ENCODE measurements around the gene TMEM95. TPM values are rescaled to one million over a fixed set of nuclear protein-coding genes. Genes with fewer than 3 reads are reported as not detected.
A peak's percentile ranks its signal among the peaks of the same experiment; 100 is the strongest.
"Not testable (repeated sequence)": the region's sequence is repeated elsewhere in the genome, so short reads cannot be mapped to it uniquely, and the experiment has no call there.

Gene TMEM95
- total RNA-seq, 4 donors from 2014 or later = not detected

DNA sequence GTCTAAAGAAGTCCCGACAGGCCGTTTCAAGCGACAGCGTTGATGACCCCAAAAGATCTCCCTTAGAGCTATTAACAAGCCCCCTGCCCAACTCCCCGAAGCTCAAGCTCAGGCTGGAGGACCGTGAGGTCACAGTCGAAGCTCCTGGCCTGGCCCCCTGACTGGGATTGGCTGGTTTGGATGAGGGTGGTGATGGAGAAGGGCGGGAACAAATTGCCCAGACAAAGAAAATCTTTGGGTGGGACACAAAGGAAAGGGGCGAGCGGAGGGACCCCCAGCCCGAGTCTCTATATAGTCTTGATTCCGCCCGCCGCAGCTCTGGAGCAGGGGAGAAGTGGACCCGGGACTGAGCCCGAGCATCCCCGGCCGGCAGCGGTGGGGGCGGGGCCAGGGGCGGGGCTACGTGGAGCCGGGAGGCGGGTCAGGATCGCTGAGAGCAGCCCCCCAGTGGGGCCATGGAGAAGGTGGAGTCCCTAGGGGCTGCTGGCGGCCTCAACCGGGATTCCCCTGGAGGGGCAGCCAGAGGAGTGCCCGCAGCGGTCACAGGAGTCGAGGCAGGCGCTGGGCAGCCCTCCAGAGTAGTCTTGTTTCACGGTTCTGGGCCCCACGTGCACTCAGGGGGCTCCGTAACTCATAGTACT lies 24.8 kb upstream of the TMEM95 start:
- DNase-seq (ENCODE audit: low spot score) (no peak), ATAC-seq (ENCODE audit: low FRiP score) (peak; percentile 69)
- TF ChIP-seq, protein P1, sequence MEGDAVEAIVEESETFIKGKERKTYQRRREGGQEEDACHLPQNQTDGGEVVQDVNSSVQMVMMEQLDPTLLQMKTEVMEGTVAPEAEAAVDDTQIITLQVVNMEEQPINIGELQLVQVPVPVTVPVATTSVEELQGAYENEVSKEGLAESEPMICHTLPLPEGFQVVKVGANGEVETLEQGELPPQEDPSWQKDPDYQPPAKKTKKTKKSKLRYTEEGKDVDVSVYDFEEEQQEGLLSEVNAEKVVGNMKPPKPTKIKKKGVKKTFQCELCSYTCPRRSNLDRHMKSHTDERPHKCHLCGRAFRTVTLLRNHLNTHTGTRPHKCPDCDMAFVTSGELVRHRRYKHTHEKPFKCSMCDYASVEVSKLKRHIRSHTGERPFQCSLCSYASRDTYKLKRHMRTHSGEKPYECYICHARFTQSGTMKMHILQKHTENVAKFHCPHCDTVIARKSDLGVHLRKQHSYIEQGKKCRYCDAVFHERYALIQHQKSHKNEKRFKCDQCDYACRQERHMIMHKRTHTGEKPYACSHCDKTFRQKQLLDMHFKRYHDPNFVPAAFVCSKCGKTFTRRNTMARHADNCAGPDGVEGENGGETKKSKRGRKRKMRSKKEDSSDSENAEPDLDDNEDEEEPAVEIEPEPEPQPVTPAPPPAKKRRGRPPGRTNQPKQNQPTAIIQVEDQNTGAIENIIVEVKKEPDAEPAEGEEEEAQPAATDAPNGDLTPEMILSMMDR (IDR thresholded peaks at IDR 0.05) = no peak

DNA sequence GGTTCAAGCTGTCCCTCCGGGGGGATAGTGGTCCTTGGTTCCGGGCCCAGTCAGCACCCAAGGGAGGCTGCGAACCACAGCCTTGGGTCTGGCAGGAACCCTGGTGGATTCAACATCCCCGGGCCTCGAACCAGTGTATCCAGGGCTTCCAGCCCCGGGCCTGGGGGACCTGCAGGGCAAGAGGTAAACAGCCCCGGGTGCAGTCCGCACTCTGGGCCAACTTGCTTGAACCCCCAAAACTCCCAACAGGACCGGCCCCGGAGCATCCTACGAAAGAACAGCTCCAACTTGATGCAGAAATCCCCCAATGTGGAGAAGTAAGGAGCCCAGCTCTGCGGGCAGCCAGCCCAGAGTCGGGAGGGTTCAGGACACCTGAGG lies 24.3 kb upstream of the TMEM95 start:
- ATAC-seq (ENCODE audit: low FRiP score) = no peak
- TF ChIP-seq, protein P1 (IDR thresholded peaks at IDR 0.05) = no peak
- no peak for DNase-seq (ENCODE audit: low spot score)

DNA sequence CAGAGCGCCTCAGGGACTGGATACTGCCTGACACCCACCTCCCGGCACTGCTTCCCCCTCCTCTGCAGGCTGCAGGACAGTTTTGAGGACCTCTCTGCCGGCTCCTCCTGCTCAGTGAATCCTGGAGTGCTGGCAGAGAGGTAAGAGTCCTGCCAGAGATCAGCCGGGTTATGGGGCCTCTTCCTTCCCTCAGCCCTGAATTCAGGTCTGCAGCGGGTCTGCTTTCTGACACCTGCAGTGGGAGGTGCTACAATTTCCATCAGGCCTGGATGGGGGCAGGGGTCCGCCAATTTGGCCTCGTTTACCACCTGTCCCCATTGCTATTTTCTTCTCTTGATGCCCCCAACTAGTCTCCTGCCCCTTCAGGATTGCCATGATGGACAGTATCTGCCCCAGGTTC lies 22.8 kb upstream of the TMEM95 start:
- ATAC-seq (ENCODE audit: low FRiP score) (no peak), DNase-seq (ENCODE audit: low spot score) (no peak)
- TF ChIP-seq, protein P1 (IDR thresholded peaks at IDR 0.05) = no peak

DNA sequence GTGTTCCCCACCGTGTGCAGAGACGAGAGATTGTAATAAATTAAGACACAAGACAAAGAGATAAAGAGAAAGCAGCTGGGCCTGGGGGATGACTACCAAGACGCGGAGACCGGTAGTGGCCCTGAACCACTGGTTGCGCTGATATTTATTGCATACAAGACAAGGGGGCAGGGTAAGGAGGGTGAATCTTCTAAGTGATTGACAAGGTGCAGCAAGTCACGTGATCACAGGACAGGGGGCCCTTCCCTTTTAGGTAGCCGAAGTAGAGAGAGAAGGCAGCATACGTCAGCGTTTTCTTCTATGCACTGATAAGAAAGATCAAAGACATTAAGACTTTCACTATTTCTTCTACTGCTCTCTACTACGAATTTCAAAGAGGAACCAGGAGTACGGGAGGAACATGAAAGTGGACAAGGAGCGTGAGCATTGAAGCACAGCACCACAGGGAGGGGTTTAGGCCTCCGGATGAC lies 22.3 kb upstream of the TMEM95 start:
- not testable (repeated sequence) for DNase-seq (ENCODE audit: low spot score); ATAC-seq (ENCODE audit: low FRiP score)

DNA sequence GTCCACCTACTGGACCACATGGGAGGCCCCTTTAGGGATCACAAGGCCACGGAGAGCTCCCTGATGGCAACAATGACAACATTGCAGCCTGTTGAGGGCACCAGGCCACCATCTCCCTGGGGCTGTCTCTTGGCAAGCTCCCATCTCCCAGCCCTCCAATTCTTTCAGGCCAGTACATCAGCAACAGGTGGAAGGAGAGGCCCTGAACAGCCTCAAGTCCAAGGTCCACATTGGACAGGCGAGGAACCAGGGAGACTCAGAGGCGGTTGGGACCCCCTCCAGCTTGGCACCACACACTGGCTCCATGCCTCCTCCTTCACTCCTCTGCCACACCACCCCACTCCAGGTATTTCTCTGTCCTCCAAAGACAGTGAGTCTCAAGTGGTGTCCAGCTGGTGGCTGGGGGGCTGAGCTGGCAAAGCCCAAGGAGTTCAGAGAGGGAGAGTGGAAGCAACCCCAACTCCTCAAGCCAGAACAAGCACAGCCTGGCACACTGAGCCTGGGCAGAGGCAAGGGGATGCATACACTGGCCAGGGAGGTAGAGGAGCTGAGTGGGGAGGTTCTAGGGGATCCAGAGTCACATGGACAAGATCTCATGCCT lies 19.9 kb upstream of the TMEM95 start:
- ATAC-seq (ENCODE audit: low FRiP score) = no peak
- TF ChIP-seq, protein P1 (IDR thresholded peaks at IDR 0.05) = no peak

DNA sequence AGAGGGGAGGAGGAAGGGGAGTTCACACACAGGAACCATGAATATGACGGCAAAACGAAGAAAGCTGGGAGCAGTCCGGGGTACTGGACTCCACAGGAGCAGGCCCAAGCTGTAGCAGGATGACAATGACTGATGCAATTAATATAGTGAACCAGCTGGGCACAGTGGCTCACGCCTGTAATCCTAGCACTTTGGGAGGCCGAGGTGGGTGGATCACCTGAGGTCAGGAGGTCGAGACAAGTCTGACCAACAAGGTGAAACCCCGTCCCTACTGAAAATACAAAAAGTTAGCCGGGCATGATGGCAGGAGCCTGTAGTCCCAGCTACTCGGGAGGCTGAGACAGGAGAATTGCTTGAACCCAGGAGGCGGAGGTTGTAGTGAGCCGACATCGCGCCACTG lies 19.2 kb upstream of the TMEM95 start:
- not testable (repeated sequence) for ATAC-seq (ENCODE audit: low FRiP score); DNase-seq (ENCODE audit: low spot score)

More for the DNA sequence above, 19.9 kb upstream of the TMEM95 start:
- no peak for DNase-seq (ENCODE audit: low spot score)

DNA sequence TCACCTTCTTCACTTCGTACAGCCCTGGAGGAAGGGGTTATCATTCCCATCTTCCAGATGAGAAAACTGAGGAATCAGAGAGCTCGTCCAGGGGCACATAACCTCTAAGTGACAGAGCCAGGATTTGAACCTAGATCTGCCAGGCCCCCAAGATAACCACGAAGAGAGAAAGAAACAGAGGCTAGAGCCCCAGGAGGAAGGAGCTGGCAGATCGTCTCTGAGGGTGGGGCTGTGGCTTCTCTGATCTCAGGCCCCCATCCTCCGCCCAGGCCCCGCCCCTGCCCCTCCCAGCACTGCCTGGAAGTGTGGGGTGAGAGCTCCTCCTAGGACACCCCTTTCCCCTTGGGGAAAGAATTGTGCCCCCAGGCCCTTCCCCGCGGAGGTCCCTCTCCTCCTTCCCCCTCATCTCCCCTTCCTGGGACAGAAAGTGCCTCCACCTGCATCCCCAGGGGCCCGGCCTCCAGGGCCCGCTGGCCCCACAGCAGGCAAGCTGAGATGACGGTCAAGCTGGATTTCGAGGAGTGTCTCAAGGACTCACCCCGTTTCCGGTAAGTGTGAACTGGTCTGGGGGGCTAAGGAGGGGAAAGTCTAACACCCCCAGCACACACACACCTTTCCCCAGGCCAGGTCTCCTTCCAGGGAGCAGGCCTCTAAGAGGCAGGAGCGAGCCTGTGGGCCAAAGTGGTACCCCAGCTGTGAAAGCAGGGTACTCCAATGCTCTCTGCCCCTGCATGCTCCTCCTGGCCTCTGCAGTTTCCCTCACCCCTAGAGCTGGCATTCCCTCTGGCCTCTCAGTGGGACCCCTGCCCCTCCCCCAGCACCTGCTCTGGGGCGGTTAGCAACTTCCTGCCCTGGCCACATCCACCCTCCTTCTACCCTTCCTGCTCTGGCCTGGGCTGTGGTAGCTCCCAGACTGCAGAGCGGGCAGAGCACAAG lies 18.4 kb upstream of the TMEM95 start, which contains the start of gene ACAP1:
ACAP1 (plus strand) TSS at position 290 of the 936 bp plus-strand sequence; CDS start at position 496, 206 bp downstream.
- no peak for ATAC-seq (ENCODE audit: low FRiP score)
- no peak for DNase-seq (ENCODE audit: low spot score)
- TF ChIP-seq, protein P1 (IDR thresholded peaks at IDR 0.05) = no peak

DNA sequence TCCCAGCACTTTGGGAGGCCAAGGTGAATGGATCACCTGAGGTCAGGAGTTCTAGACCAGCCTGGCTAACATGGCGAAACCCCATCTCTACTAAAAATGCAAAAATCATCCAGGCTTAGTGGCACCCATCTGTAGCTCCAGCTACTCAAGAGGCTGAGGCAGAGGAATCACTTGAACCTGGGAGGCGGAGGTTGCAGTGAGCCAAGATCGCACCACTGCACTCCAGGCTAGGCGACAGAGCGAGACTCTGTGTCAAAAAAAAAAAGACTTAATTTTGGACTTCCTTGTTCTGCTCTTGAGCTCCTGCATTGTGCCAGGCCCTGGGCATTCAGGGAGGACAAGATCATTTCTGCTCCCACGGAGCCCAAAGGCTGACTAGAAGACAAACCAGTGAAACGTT lies 17.4 kb upstream of the TMEM95 start:
- not testable (repeated sequence) for ATAC-seq (ENCODE audit: low FRiP score); DNase-seq (ENCODE audit: low spot score)
